ENCODE data around the gene ELOVL6. TPM values are rescaled to one million over a fixed set of nuclear protein-coding genes. Genes with fewer than 3 reads are reported as not detected.

Gene ELOVL6
- total and polyA plus RNA-seq, 10 of the 15 experiments (the other 5 are each of a cell fraction or from before 2014, with no cell fraction given): 3.9 to 33.5 (median 8.1) TPM

- DNase-seq (ENCODE audit: low read depth, low spot score) (no peak), FAIRE-seq (no peak), ATAC-seq (no peak)
- CTCF ChIA-PET: interaction anchor here (0.6 to 6.5 kb wide), 5 partner anchors 80 to 304 kb away, joined by 3 to 51 read pairs (median 4); no protein-coding TSS in a partner anchor
- POLR2A ChIA-PET: no interaction called here
- Histone ChIP-seq H3K9ac (ENCODE audit: control insufficient read depth, insufficient read depth, low read length) (no peak overlapping the region), H4K20me1 (ENCODE audit: control insufficient read depth, insufficient read depth) (no peaks in the 10 kb centered on the region), H2AFZ (ENCODE audit: control insufficient read depth, low read depth, low read length) (no peak overlapping the region), H3K27me3 (replicated peaks in 1 of 2; ENCODE audit: control insufficient read depth in 2 of 2, insufficient read depth in 2 of 2, low read length in 1 of 2) (no peaks in the 10 kb centered on the region), H3K4me2 (ENCODE audit: control insufficient read depth, insufficient read depth) (no peak overlapping the region), H3K36me3 (ENCODE audit: control insufficient read depth in 2 of 2, insufficient read depth in 2 of 2, low read length in 1 of 2) (no peaks in the 10 kb centered on the region), H3K4me3 (no peak overlapping the region), H3K27ac (ENCODE audit: control insufficient read depth, insufficient read depth) (no peak overlapping the region), H3K4me1 (ENCODE audit: control insufficient read depth, insufficient read depth, low read length) (no peaks in the 10 kb centered on the region), H3K79me2 (ENCODE audit: control insufficient read depth, insufficient read depth, low read length) (no peaks in the 10 kb centered on the region), H3K9me3 (replicated peaks; ENCODE audit: control insufficient read depth, insufficient read depth, low read length) (no peaks in the 10 kb centered on the region)
- no TSS peak for BruUV-seq (replicated peaks)
- in situ Hi-C loops (cut with MboI): loop anchor here (5.0 to 10.0 kb wide), 2 partner anchors 155 to 298 kb away; no protein-coding TSS in a partner anchor
- intact Hi-C loops (cut with micrococcal nuclease; ENCODE audit: unreplicated experiment): no loop called here
- 0% methylated on average over 1 of the region's 1 CpG for WGBS (ENCODE audit: insufficient coverage, insufficient replicate concordance, low lambda C conversion rate, missing lambda C conversion rate)
- RAD21 ChIA-PET (ENCODE audit: unreplicated experiment): interaction anchor here (1.0 to 1.4 kb wide), 2 partner anchors 108 to 158 kb away, joined by 3 to 5 read pairs; no protein-coding TSS in a partner anchor
- TF ChIP-seq SMAD1 (IDR thresholded peaks at IDR 0.05; ENCODE audit: low read depth, partially characterized antibody): no peak
- no peak for TF ChIP-seq IRF4 (IDR thresholded peaks at IDR 0.05; ENCODE audit: low read depth, low read length)
- TF ChIP-seq, protein P1, sequence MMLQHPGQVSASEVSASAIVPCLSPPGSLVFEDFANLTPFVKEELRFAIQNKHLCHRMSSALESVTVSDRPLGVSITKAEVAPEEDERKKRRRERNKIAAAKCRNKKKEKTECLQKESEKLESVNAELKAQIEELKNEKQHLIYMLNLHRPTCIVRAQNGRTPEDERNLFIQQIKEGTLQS (IDR thresholded peaks at IDR 0.05; ENCODE audit: borderline replicate concordance, extremely low read depth, low read depth, low read length): no peak
- no peak for TF ChIP-seq USF1 (IDR thresholded peaks at IDR 0.05; ENCODE audit: borderline replicate concordance, extremely low read length, insufficient read depth, low read depth, low read length)
- SMC1A ChIA-PET (ENCODE audit: uncharacterized antibody, unreplicated experiment): interaction anchor here (0.8 to 1.8 kb wide), 3 partner anchors 17 to 158 kb away, joined by 3 to 9 read pairs (median 5); no protein-coding TSS in a partner anchor
These were observed 8.8 kb upstream of the ELOVL6 start for GRCh38 chr4:110207233-110207632.

GRCh38 chr4:110202024-110202423, 3.6 kb upstream of the ELOVL6 start:
- no peak overlapping the region for H3K4me3 ChIP-seq
- H3K79me2 ChIP-seq (ENCODE audit: control insufficient read depth, insufficient read depth, low read length): peaks cover 11% of the 10 kb centered on the region
- no peak overlapping the region for H3K27ac ChIP-seq (ENCODE audit: control insufficient read depth, insufficient read depth)
- TF ChIP-seq IKZF2 (IDR thresholded peaks at IDR 0.05) (no peak), MYC (IDR thresholded peaks at IDR 0.05; ENCODE audit: insufficient read depth, insufficient read length, insufficient replicate concordance, low read length, severe bottlenecking) (no peak), IRF4 (IDR thresholded peaks at IDR 0.05; ENCODE audit: low read depth, low read length) (no peak), CBX5 (IDR thresholded peaks at IDR 0.05; ENCODE audit: low read depth) (no peak), E4F1 (IDR thresholded peaks at IDR 0.05; ENCODE audit: borderline replicate concordance, partially characterized antibody) (no peak), PML (IDR thresholded peaks at IDR 0.05; ENCODE audit: low read length) (no peak)
- TF ChIP-seq, protein P2, sequence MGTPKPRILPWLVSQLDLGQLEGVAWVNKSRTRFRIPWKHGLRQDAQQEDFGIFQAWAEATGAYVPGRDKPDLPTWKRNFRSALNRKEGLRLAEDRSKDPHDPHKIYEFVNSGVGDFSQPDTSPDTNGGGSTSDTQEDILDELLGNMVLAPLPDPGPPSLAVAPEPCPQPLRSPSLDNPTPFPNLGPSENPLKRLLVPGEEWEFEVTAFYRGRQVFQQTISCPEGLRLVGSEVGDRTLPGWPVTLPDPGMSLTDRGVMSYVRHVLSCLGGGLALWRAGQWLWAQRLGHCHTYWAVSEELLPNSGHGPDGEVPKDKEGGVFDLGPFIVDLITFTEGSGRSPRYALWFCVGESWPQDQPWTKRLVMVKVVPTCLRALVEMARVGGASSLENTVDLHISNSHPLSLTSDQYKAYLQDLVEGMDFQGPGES (IDR thresholded peaks at IDR 0.05): no peak
- H3K4me2 ChIP-seq (ENCODE audit: control insufficient read depth, insufficient read depth): no peak overlapping the region
- ChIA-PET CTCF (interaction anchor here (1.0 kb wide), 1 partner anchor 147 kb away, joined by 4 read pairs; no protein-coding TSS in a partner anchor), SMC1A (ENCODE audit: uncharacterized antibody, unreplicated experiment) (no interaction called here), POLR2A (no interaction called here), RAD21 (ENCODE audit: unreplicated experiment) (interaction anchor here (0.6 kb wide), 1 partner anchor 152 kb away, joined by 3 read pairs; no protein-coding TSS in a partner anchor)
- in situ Hi-C loops (cut with MboI) (loop anchor here (10.0 kb wide), 1 partner anchor 303 kb away; no protein-coding TSS in a partner anchor), intact Hi-C loops (cut with micrococcal nuclease; ENCODE audit: unreplicated experiment) (no loop called here)
- no peak for DNase-seq (ENCODE audit: low read depth, low spot score)
- 60% methylated on average over 3 of the region's 3 CpGs for WGBS (ENCODE audit: insufficient coverage, insufficient replicate concordance, low lambda C conversion rate, missing lambda C conversion rate)
- H3K4me1 ChIP-seq (ENCODE audit: control insufficient read depth, insufficient read depth, low read length): 0 out of 2 replicates have a peak, but pooled peaks cover 4% of the 10 kb centered on the region
- no peaks in the 10 kb centered on the region for H4K20me1 ChIP-seq (ENCODE audit: control insufficient read depth, insufficient read depth)
- H3K36me3 ChIP-seq (ENCODE audit: control insufficient read depth in 2 of 2, insufficient read depth in 2 of 2, low read length in 1 of 2): no peaks in the 10 kb centered on the region
- H3K9ac ChIP-seq (ENCODE audit: control insufficient read depth, insufficient read depth, low read length): no peak overlapping the region
- H3K27me3 ChIP-seq (replicated peaks in 1 of 2; ENCODE audit: control insufficient read depth in 2 of 2, insufficient read depth in 2 of 2, low read length in 1 of 2): no peaks in the 10 kb centered on the region
- no peak for ATAC-seq
- no TSS peak for BruUV-seq (replicated peaks)
- no peak for FAIRE-seq
- H3K9me3 ChIP-seq (replicated peaks; ENCODE audit: control insufficient read depth, insufficient read depth, low read length): no peaks in the 10 kb centered on the region
- no peak overlapping the region for H2AFZ ChIP-seq (ENCODE audit: control insufficient read depth, low read depth, low read length)
